ENCODE data around the gene MAP7.

DNA sequence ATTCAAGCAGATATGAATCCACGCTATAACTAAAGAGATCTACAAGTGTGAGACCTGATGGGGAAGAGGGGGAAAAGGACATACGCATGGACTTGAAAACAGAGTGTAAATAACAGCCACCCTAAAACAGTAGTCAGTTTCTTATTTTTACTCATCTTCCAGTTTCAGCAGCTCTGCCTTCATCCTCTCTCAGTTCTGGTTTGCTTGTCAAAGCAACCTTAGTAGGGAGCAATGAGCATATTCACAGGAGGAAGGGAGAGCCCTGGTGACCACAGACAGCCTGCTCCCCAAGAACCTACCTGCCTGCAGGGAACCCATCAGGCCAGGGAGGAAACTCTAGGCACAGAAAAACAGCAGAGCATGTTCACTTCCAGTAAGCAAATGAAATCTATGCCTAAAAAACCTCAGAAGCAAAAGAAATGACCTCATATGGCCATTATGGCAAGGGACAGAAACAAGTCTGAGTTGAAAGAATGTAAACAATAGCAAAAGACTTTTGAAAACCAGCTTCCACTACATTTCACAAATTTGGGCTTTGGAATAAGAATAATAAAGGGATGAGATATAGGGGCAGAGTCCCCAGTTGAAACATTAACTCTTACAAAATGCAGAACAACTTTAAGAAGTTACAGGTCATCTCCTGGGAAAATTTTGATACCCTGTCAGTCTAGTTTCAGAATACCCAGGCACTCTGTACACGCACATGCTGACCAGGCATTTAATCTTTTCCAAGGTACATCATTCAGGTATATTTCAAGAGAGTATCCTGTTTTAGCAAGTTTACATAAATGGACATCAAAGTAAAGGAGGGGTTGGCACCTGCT lies 139.8 kb downstream of the MAP7 start:
- TF ChIP-seq, protein P1, sequence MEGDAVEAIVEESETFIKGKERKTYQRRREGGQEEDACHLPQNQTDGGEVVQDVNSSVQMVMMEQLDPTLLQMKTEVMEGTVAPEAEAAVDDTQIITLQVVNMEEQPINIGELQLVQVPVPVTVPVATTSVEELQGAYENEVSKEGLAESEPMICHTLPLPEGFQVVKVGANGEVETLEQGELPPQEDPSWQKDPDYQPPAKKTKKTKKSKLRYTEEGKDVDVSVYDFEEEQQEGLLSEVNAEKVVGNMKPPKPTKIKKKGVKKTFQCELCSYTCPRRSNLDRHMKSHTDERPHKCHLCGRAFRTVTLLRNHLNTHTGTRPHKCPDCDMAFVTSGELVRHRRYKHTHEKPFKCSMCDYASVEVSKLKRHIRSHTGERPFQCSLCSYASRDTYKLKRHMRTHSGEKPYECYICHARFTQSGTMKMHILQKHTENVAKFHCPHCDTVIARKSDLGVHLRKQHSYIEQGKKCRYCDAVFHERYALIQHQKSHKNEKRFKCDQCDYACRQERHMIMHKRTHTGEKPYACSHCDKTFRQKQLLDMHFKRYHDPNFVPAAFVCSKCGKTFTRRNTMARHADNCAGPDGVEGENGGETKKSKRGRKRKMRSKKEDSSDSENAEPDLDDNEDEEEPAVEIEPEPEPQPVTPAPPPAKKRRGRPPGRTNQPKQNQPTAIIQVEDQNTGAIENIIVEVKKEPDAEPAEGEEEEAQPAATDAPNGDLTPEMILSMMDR (conservative IDR thresholded peaks at IDR 0.05): no peak
- no peak for TF ChIP-seq ZFX (IDR thresholded peaks at IDR 0.05)
